HCT116 (cell line): ENCODE results near the gene AJUBA. TPM values are rescaled to one million over a fixed set of nuclear protein-coding genes. Genes with fewer than 3 reads are reported as not detected.

ENCODE experiments used
- ATAC-seq: fragments of 200-7000 bp; cut with Tn5 transposase; 2 replicates; pipeline ENCODE4 v1.9.1; 2020; ENCODE audit warnings: mild to moderate bottlenecking, moderate library complexity
- BruUV-seq: library from RNA; stranded (reverse); fragments of 400-500 nt; replicated peaks from 2 replicates; lab custom pipeline; 2021; lab: Mats Ljungman, UMichigan
- CTCF ChIA-PET: fragments of 300-600 bp; sonication (Branson Sonifier 250); formaldehyde crosslinking; loops from one replicate; lab custom pipeline; 2021; ENCODE audit warnings: antibody characterized with exemption; lab: Charles Lee
- POLR2A ChIA-PET: fragments of 300-600, 350-600 bp; sonication (Branson Sonifier 250); formaldehyde crosslinking; loops from one replicate; lab custom pipeline; 2021; ENCODE audit warnings: antibody characterized with exemption; lab: Charles Lee
- RAD21 ChIA-PET, 2 experiments: fragments of 300-600 bp; sonication (Branson Sonifier 250); formaldehyde crosslinking; loops; one replicate each; lab custom pipeline; 2023; ENCODE audit warnings: low total read pairs in 2 of 2; ENCODE audit not compliant: uncharacterized antibody in 2 of 2, unreplicated experiment in 2 of 2, low non-redundant PET in 1 of 2; lab: Charles Lee
- DNase-seq: peaks from one replicate; pipeline ENCODE4 v3.0.0-alpha.2; 2010; ENCODE audit warnings: low read depth, low spot score
- H2AFZ ChIP-seq: fragments of 200-600 bp; shearing (Covaris generic), sonication (generic); 2 replicates; pipeline ENCODE4 v1.6.1; 2017; ENCODE audit warnings: low read depth, mixed run types, mixed read lengths, antibody characterized with exemption, low read length; ENCODE audit not compliant: poor library complexity, severe bottlenecking
- H3K27ac ChIP-seq: 2 replicates; pipeline ENCODE4 v1.5.1; 2012; ENCODE audit warnings: low read depth, low read length
- H3K27me3 ChIP-seq: fragments of 200-600 bp; sonication (generic); 2 replicates; pipeline ENCODE4 v1.6.1; 2016; ENCODE audit warnings: mixed run types, low read length, mixed read lengths; ENCODE audit not compliant: insufficient read depth
- H3K36me3 ChIP-seq, 2 experiments: fragments of 200-500 bp in 1 of 2; fragments of 200-600 bp in 1 of 2; sonication (Bioruptor generic) in 1 of 2; sonication (generic) in 1 of 2; 2 replicates each; pipeline versions ENCODE4 v1.5.1 to v1.6.1; 2014 to 2016; ENCODE audit warnings: low read length in 2 of 2, inconsistent platforms in 1 of 2, mixed read lengths in 1 of 2, mixed run types in 1 of 2; ENCODE audit not compliant: insufficient read depth in 2 of 2, control insufficient read depth in 1 of 2
- H3K4me1 ChIP-seq, 2 experiments: fragments of 200-600 bp in 1 of 2; sonication (generic) in 1 of 2; 2 replicates each; pipeline versions ENCODE4 v1.5.1 to v1.6.1; 2012 to 2017; ENCODE audit warnings: low read length in 2 of 2, inconsistent platforms in 1 of 2, mild to moderate bottlenecking in 1 of 2, mixed read lengths in 1 of 2, mixed run types in 1 of 2, moderate library complexity in 1 of 2; ENCODE audit not compliant: insufficient read depth in 2 of 2, control insufficient read depth in 1 of 2
- H3K4me2 ChIP-seq: fragments of 200-600 bp; sonication (generic); 2 replicates; pipeline ENCODE4 v1.6.1; 2017; ENCODE audit warnings: mixed run types, low read length, mixed read lengths
- H3K4me3 ChIP-seq, 2 experiments: fragments of 200-600 bp in 1 of 2; sonication (generic) in 1 of 2; replicated peaks in 1 of 2; 2 replicates each; pipeline ENCODE4 v1.5.1; 2011 to 2016; ENCODE audit warnings: low read length in 2 of 2, control low read depth in 1 of 2, low read depth in 1 of 2, mild to moderate bottlenecking in 1 of 2, mixed read lengths in 1 of 2, mixed run types in 1 of 2
- H3K79me2 ChIP-seq: fragments of 200-600 bp; sonication (generic); 2 replicates; pipeline ENCODE4 v1.6.1; 2017; ENCODE audit warnings: mild to moderate bottlenecking, mixed run types, low read length, moderate library complexity, mixed read lengths; ENCODE audit not compliant: insufficient read depth
- H3K9ac ChIP-seq: fragments of 200-600 bp; sonication (generic); 2 replicates; pipeline ENCODE4 v1.6.1; 2016; ENCODE audit warnings: low read length, mixed read lengths
- H3K9me2 ChIP-seq: fragments of 200-600 bp; sonication (generic), shearing (Covaris generic); 2 replicates; pipeline ENCODE4 v1.6.1; 2017; ENCODE audit warnings: mixed run types, mild to moderate bottlenecking, moderate library complexity; ENCODE audit not compliant: insufficient read depth
- H3K9me3 ChIP-seq, 2 experiments: fragments of 200-500 bp in 1 of 2; fragments of 200-600 bp in 1 of 2; sonication (Bioruptor generic) in 1 of 2; sonication (generic) in 1 of 2; 2 replicates each; pipeline ENCODE4 v1.6.1; 2014 to 2017; ENCODE audit warnings: low read length in 2 of 2, mixed read lengths in 2 of 2, inconsistent platforms in 1 of 2, low read depth in 1 of 2, mild to moderate bottlenecking in 1 of 2, mixed run types in 1 of 2, moderate library complexity in 1 of 2; ENCODE audit not compliant: control insufficient read depth in 1 of 2, insufficient read depth in 1 of 2
- H4K20me1 ChIP-seq: fragments of 200-600 bp; sonication (generic), shearing (Covaris generic); 2 replicates; pipeline ENCODE4 v1.6.1; 2017; ENCODE audit warnings: mixed run types, mild to moderate bottlenecking, moderate library complexity; ENCODE audit not compliant: insufficient read depth
- CTCF ChIP-seq, 3 experiments: fragments of 200-600 bp in 1 of 3; sonication (generic) in 1 of 3; IDR thresholded peaks in 2 of 3; conservative IDR thresholded peaks in 1 of 3; 2 replicates each; pipeline ENCODE4 v1.5.1; 2012 to 2017; ENCODE audit warnings: low read depth in 2 of 3, low read length in 2 of 3, antibody characterized with exemption in 1 of 3, borderline replicate concordance in 1 of 3, control low read depth in 1 of 3, mild to moderate bottlenecking in 1 of 3, mixed read lengths in 1 of 3, mixed run types in 1 of 3, moderate library complexity in 1 of 3; ENCODE audit not compliant: insufficient read depth in 1 of 3
- POLR2A ChIP-seq: IDR thresholded peaks from 2 replicates; pipeline ENCODE4 v1.7.0; 2011; ENCODE audit warnings: borderline replicate concordance; ENCODE audit not compliant: insufficient read depth, insufficient read length; ENCODE audit errors: extremely low read depth
- ZFX ChIP-seq: fragments of 450-650 bp; IDR thresholded peaks from 2 replicates; pipeline ENCODE4 v1.6.1; 2017
- intact Hi-C: fragments of 100-400 bp; cut with micrococcal nuclease; formaldehyde crosslinking; loops from 2 replicates; pipeline ENCODE4 v1.10.0; 2022
- total RNA-seq: library from RNA; stranded (reverse); gene quantifications from one replicate; pipeline ENCODE4 v1.2.1, GENCODE V29; 2021; ENCODE audit not compliant: unreplicated experiment
- TF ChIP-seq, protein P1 (sequence below): IDR thresholded peaks from 2 replicates; pipeline ENCODE4 v1.6.1; 2012
- TF ChIP-seq, protein P2 (sequence below): IDR thresholded peaks from 2 replicates; pipeline ENCODE4 v1.6.1; 2012; ENCODE audit warnings: low read depth

The AJUBA gene
- total RNA-seq, 1 experiment from 2014 or later = 39.7 TPM

- no peak for TF ChIP-seq CTCF (IDR thresholded peaks at IDR 0.05 in 2 of 3, conservative IDR thresholded peaks at IDR 0.05 in 1 of 3; ENCODE audit: borderline replicate concordance in 1 of 3, insufficient read depth in 1 of 3, low read depth in 2 of 3, low read length in 2 of 3)
- TF ChIP-seq, protein P1, sequence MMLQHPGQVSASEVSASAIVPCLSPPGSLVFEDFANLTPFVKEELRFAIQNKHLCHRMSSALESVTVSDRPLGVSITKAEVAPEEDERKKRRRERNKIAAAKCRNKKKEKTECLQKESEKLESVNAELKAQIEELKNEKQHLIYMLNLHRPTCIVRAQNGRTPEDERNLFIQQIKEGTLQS = no peak
- TF ChIP-seq, protein P2, sequence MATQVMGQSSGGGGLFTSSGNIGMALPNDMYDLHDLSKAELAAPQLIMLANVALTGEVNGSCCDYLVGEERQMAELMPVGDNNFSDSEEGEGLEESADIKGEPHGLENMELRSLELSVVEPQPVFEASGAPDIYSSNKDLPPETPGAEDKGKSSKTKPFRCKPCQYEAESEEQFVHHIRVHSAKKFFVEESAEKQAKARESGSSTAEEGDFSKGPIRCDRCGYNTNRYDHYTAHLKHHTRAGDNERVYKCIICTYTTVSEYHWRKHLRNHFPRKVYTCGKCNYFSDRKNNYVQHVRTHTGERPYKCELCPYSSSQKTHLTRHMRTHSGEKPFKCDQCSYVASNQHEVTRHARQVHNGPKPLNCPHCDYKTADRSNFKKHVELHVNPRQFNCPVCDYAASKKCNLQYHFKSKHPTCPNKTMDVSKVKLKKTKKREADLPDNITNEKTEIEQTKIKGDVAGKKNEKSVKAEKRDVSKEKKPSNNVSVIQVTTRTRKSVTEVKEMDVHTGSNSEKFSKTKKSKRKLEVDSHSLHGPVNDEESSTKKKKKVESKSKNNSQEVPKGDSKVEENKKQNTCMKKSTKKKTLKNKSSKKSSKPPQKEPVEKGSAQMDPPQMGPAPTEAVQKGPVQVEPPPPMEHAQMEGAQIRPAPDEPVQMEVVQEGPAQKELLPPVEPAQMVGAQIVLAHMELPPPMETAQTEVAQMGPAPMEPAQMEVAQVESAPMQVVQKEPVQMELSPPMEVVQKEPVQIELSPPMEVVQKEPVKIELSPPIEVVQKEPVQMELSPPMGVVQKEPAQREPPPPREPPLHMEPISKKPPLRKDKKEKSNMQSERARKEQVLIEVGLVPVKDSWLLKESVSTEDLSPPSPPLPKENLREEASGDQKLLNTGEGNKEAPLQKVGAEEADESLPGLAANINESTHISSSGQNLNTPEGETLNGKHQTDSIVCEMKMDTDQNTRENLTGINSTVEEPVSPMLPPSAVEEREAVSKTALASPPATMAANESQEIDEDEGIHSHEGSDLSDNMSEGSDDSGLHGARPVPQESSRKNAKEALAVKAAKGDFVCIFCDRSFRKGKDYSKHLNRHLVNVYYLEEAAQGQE = no peak
These were observed 2.5 kb downstream of the AJUBA start (continued) for GRCh38 chr14:22979748-22980392.

GRCh38 chr14:22978981-22979671, 3.2 kb downstream of the AJUBA start:
- no peak for DNase-seq
- Histone ChIP-seq H3K36me3 (peaks cover 0 to 16% of the 10 kb centered on the region in 2 experiments; a peak in 1 of 4 replicates), H3K9ac (peak overlapping the region; percentile 90), H3K4me2 (peak overlapping the region; percentile 97), H3K4me3 (peak overlapping the region in 1 of 2 experiments; percentile 83; a peak in 3 of 4 replicates), H3K9me3 (no peaks in the 10 kb centered on the region), H3K4me1 (peaks cover 58 to 67% of the 10 kb centered on the region in 2 experiments), H3K79me2 (peaks cover 53% of the 10 kb centered on the region), H3K9me2 (no peaks in the 10 kb centered on the region), H4K20me1 (no peaks in the 10 kb centered on the region), H3K27ac (peak overlapping the region; percentile 95), H3K27me3 (no peaks in the 10 kb centered on the region), H2AFZ (no peak overlapping the region)
- TF ChIP-seq ZFX = peak; percentile 17; the same call in 1 of the 2 replicates
- no peak for TF ChIP-seq POLR2A
- CTCF ChIA-PET = interaction anchor here (1.9 to 2.6 kb wide), 2 partner anchors 16 to 90 kb away, joined by 10 to 19 read pairs; no protein-coding TSS in a partner anchor
- intact Hi-C loops = no loop called here
- ATAC-seq = no peak
- POLR2A ChIA-PET = no interaction called here
- RAD21 ChIA-PET = no interaction called here
- no TSS peak for BruUV-seq
